HG02884 (cell line): ENCODE measurements around the gene PDIA6.
"Not testable (repeated sequence)": the region's sequence is repeated elsewhere in the genome, so short reads cannot be mapped to it uniquely, and the experiment has no call there.

Experiments used
- ATAC-seq: cut with Tn5 transposase; IDR thresholded peaks from one replicate; pipeline ENCODE4 v1.9.1; 2021; ENCODE audit warnings: mild to moderate bottlenecking, moderate library complexity; ENCODE audit not compliant: unreplicated experiment

Gene PDIA6

DNA sequence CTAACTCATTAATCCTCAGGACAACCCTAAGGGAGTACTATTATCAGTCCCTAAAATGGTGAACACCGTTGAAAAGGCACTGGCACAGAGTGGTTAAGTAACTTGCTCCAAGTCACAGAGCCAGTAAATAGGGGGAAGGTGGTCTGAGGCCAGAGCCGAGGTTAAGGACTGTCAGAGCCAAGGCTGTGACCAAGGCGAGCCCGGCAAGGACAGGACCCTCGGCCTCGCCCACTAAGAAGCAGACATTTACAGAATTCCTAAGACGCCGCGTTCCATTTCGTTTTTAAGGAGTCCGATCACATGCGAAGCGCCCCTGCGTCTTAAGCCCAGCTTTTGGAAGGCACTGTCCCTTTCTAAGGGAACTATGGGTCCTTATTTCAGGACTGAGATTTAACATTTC lies 1.1 kb downstream of the PDIA6 start:
- ATAC-seq: no peak

DNA sequence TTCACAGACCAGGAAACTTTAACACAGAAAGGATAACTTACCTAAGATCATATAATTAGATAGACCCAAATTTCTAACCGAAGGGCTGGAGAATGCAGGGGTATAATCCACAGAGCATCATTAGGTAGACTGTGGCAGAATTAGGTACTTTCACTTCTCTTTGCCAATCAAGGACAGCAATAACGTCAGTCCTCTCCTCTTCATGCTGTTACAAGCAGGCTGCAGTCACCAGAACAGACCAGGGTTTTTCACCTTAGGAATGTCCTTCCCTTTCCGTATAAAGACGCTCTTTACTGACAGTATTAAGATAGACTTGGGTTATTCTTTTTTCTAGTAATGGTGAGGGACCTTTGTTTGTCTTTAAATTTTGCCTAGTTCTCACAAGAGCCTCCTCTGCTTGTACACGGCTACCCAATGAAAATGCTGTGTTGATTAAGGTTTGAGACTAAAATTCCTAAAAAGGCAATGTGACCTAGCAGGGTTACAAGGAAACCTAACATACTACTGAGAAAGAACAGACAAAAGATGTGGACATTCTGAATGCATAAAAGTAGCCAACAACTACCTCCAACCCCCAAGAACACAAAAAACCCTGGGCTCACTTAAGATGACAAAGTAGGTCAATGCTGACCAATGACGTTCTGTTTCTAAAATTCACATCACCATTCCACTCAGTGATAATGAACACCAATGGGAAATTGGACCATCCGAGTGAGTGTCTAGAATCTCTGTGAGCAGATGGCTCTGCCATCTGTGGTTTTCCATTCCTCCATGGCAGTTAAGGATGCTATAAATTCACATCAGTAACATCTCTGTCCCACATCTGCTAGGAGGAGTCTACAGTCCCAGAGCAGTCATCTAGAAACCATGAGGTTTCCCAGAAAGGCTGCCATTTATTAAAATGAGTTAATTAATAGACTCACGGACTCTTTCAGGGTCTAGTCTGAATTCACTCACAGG lies 2.1 kb downstream of the PDIA6 start:
- ATAC-seq: no peak

DNA sequence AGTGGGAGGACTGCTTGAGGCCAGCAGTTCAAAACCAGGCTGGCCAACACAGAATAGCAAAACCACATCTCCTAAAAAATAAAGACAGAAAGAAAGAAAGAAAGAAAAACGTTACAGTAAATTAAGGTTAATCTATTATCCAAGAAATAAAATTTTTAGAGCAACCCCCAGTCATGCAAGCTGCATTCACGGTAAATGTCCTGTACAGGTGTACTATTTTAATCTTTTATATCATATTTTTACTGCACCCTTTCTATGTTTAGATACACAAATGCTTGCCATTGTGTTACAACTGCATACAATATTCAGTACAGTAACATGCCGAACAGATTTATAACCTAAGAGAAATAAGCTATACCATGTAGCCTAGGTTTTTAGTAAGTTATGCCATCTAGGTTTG lies 6.0 kb downstream of the PDIA6 start:
- no peak for ATAC-seq

DNA sequence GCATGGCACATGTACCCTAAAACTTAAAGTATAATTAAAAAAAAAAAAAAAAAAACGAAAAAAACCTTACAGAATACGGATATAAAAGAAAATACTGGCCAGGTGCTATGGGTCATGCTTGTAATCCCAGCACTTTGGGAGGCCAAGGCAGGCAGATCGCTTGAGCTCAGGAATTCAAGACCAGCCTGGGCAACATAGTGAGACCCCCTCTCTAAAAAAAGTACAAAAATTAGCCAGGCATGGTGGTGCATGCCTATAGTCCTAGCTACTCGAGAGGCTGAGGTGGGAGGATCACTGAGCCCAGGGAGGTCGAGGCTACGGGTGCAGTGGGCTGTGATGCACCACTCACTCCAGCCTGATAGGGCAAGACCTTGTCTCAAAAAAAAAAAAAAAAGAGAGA lies 6.6 kb downstream of the PDIA6 start:
- ATAC-seq: not testable (repeated sequence)

DNA sequence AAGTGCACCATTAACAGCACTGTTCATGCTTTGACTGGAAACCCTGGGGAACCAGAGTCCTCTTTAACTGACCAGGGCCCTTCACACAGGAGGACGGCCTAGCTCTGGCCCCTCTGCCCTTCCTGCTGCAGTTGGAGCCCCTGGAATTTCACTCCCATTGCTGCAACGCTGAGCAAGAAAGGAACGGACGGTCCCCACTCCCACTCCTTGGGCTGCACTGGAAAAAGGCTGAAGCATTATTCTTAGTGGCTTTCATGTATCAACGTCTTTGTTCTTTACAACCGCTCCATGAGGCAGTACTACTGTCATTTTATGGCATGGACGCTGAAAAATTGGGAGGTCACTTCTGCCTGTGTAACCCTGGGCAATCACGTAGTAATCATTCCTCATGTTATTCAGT lies 9.9 kb downstream of the PDIA6 start:
- no peak for ATAC-seq

DNA sequence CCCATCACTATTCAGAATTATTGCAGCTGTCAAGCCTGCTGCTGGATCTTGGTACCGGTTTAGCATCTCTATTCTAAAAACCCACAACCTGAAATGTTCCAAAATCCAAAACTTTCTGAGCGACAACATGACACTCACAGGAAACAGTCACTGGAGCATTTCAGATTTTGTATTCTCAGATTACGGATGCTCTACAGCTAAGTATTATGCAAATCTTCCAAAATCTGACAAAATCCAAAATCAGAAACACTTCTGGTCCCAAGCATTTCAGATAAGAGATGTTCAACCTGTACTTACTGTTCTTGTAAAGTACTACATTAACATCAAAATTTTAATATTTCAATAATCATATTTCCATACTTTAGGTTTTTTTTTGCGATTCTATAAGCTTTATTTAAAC lies 12.4 kb downstream of the PDIA6 start:
- ATAC-seq: no peak

DNA sequence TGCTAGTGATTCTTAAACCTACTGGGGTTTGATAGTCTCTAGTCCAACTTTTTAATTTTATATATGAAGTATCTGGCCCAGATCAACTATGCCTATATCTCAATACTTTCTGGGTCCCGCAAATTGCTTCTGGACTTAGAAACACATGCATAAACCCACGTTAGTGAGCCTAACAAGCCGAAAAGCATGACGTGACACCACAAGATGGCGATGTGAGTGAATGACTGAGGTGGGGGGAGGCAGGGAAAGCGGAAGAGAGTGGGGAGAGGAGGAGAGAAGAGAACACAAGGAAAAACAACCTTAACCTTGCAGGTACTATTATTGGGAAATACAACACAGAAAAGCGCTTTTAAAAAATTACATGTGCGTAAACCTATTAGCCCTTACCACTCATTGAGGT lies 13.8 kb downstream of the PDIA6 start:
- ATAC-seq: no peak

DNA sequence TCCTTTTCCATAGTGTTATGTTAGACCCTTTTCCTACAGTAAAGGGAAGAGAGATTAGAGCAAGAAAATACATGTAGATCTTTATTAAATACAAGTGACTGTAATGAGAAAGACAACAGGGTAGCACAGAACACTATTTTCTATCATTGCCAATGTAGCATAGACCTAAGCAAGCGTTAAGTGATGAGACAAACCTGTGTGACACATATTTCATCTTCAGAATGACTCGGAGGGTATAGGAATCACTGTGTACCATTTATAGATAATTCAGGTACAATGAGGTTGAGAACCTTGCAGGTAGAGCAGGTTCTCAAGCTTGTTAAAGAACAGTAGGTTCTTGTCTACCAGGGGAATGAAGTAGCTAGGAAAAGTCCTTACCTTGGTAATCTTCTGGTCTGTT lies 15.9 kb downstream of the PDIA6 start:
- no peak for ATAC-seq

DNA sequence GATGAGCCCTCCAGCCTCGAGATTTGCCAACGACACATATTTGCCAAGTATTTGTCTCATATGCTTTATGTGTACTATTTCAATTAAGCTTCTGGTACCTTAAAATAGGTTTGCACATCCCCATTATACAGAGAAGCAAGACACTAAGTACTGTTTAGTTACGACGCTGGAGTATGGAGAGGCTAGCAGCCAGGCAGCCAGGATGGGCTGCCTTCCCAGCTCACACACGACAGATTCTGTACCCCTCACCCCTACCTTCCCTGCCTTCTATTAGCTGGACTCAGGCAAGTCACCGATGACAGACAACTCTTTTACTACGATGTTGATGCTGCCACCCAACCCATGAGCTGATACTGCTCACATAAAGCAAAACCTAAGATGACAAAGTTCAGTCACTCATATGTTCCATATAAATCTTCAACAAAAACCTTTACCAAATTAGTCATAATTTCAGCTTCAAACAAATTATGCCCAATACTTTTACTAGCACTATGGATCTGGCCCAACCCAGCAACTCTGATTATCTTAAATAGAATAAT lies 17.0 kb downstream of the PDIA6 start:
- ATAC-seq: no peak

DNA sequence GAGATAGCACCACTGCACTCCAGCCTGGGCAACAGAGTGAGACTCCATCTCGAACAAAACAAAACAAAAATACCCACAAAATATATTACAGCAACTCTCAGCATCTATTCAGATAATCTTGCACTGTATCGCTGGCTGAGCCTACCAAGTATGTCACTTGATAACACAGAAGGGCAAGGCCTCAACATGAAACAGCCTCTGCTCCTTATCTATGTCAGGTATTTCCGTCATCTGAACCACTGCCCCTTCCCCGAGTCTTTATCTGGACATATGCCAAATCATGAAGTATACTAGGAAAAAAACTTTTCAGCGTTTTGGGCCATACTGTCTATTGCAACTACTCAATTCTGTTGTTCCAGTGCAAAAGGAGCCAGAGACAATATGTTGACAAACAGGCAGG lies 17.7 kb downstream of the PDIA6 start:
- ATAC-seq: no peak

DNA sequence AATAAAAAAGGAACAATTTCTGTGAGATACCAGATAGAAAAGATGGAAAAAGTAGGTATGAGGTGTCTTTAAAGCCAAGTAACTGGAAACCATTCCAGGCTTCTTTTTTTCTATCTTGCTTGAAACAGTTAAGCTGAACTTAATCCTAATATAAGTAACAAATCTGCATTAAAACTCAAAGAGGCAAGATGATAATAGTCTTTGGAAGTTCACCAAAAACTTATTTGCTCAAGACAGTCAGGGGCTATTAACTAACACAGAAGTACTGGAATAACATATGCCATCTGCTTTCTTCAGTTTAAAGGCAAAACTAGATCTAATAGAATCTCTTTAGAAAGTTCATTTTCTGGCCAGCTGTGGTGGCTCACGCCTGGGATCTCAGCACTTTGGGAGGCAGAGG lies 18.8 kb downstream of the PDIA6 start:
- ATAC-seq: no peak

DNA sequence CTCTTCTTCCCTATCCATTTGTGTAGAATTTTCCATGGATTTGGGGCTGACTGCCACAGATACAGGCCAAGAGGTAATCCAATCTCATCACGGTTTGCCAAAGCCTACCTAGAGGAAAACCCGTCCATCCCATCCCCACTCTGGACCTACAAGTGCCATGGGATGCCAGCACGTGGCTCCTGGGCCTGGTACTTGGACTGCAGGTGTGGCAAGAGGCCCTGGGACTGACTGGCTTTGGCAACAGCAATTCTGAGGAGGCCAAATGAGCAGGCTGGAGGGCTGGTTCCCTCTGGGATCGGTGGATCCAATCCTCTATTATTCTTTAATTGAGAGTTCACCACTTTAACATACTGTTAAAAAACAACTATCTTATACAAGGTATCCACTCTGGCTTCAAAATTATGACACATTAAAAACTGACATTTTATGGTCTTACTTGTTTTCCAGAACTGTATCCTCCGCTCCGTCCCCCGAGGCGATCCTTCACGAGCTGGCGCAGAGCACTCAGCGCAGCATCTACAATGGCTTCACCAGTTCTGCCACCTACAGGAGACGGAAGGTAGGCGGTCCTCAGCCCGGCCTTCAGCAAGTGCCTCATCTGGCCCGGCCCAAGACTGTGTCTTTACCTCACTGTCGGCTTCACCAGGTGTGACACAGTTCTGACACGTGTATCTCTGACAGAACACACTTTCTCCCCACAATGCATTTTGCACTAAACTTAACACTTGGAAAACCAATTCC lies 19.8 kb downstream of the PDIA6 start:
- ATAC-seq: no peak

DNA sequence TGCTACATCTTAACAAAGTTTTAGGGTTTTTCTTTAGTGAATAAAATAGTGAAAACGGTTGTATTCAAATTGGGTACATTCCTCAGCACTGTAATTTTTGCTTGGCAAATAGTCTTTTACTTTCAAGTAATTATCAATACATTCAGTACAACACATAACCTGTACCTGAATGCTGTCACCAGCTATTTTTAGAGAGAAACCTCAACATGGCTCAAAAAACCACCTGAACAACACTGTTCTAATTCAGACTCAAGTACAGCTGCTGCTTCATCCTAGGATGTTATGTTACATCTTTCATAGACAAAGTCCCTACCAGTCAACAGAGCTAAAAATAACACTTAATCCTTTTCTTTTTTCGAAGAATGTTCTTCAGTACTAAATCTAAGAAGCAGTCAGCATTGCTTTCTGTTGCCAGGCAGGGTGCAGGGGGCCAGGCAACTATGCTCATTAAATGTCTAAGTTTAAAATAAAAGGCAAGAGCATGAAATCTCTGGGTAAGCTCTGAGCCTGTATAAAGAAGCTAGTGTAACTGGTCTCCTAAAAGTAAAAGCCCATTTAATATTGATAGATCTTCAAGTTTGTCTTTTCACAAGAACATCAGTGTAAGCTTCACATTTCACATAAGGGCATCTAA lies 20.5 kb downstream of the PDIA6 start:
- ATAC-seq: no peak

DNA sequence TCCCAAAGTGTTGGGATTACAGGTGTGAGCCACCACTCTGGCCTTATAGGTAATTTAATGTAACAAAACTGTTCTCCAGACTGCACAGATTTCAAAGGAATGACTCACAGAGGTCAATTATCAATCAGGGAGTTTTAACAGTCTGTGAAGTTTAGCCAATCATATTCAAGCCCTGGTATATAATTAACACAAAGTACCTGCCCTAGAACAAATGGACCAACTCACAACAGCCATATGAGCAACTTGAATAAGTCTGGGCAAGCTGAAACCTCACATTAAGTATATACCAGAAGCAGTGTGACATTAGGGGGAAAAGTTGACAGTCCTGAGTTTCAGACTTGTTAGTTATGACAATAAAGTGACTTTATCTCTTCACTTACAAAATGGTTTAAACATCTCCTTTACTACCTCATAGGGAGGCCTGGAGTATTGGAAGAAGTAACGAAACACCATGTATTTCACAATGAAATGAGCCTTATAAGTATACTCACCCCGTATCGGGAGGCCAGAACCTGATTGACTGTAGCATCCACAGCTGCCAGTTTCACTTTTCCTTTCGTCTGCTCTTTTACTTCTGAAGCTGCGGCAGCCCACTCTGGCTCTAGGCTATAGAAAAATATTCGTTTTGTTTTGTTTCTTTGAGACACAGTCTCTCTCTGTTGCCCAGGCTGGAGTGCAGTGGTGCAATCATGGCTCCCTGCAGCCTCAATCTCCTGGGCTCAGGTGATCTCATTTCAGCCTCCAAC lies 22.2 kb downstream of the PDIA6 start:
- peak; percentile 60 for ATAC-seq

DNA sequence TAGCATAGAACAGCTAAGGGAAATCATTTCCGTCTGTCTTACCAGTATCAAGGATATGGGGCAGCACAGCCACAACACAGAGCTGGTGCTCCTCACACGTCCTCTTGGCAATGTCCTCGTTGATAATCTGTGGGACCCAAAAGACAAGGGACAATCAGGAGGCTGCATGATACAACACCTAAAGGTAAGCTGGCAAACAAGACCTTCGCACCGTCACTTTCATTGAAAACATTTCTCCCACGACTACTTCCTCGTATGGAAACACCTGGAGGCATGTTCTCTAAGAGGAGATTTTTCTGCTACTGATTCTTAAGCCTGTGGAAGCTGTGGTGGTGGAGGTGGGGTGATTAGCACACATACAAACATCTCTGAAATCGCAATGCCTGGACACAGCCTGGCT lies 23.7 kb downstream of the PDIA6 start:
- ATAC-seq: no peak

DNA sequence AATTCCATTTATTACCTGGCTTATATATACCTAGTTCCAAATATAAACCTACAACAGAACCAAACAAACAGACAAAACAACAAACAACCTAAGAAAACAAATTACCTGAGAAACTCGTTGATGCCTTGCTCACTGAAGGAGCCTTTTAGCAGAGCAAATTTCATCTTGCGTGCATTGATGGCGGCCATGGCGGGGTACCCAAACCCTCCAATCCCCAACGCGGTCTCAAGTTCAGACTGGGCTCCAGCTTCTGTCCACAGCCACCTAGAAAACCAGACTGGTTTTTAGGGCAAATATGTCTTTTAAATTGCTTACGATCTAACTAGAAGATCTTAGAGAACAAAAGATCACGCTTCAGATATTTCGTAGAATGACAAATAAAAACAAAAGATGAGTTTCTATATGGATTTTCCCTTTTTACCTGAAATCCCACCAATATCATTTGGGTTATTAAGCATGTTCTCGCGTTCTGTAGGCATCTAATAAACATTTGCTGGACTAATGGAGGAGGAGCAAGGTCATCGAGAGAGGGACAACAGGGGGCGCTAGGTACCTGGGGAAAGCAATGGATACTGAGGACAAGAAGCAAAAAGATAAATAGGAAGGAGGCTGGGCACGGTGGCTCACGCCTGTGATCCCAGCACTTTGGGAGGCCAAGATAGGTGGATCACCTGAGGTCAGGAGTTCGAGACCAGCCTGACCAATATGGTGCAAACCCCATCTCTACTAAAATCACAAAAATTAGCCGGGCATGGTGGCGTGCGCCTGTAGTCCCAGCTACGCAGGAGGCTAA lies 25.2 kb downstream of the PDIA6 start:
- no peak for ATAC-seq

DNA sequence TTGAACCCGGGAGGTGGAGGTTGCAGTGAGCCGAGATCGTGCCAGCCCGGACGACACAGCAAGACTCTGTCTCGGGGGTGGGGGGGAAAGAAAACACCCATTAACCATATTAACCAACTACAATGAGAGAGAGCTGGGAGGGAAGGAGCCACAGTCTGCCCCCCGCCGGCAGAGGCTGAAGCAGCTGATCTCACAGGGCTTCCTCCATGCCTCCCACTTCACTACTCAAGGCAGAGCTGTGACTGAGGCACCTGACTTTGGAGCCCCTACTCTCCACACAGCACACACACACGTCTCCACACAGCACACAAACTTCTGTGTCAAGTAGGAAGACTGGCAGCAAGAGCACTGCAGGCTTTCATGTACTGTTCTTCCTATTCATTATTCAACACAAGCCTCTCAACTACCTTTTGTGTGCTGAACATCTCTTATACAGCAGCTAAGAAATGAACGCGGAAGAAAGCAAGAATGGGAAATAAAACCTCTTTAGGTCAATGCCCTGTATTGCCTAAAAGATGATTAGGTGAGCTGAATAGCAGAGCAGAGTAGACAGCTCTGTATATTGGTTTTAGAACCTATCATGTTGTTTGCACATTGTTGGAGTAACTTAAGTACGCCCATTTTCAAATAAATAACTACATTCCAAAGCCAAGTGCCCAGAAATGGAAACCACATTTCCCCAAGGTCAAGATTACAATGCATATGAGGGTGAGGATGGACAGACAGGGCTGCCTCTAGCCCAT lies 26.2 kb downstream of the PDIA6 start:
- no peak for ATAC-seq

DNA sequence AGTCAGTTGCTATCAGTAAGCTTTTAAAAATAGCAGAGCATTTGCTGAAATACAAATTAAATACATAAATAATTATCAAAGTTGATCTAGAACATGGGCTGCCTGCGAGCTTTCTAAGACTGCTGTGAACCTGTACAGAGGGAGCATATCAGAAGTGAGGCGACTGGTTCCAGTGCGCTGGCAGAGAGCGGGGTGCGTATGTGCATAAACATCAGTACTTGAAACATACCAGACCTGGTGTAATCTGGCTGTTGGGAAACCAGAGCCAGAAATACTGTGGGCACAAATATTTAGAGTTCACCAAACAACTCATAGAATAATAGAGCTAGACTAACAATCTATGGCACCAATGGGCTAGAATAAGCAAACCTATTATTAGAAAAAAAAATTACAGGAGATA lies 27.3 kb downstream of the PDIA6 start:
- no peak for ATAC-seq

DNA sequence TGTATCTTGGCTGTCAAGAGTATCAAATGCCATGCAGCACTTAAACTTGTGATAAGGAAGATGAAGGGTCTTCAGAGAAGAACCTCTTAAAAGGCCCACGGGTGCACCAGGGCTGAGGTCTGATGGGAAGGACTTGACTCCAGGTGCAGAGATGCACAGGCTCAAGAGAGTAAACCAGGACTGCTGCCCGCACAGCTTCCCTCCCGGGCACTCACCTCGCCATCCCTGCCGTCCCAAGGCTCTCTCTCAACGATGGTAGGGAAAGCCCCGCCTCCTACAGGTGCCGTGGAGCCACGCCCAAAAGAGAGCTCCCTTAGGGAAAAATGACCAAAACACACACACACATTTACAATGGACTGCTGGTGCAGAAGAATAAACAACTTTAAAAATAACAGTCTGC lies 27.9 kb downstream of the PDIA6 start:
- no peak for ATAC-seq
